HepG2 (cell line): ENCODE results near the gene SMURF2. TPM values are rescaled to one million over a fixed set of nuclear protein-coding genes. Genes with fewer than 3 reads are reported as not detected.
A peak's percentile ranks its signal among the peaks of the same experiment; 100 is the strongest.

Experiments
- GZF1 ChIP-seq: sonication (generic); formaldehyde crosslinking; IDR thresholded peaks from 2 replicates; pipeline ENCODE4 v1.5.1; 2020; ENCODE audit warnings: mild to moderate bottlenecking, missing genetic modification reagents
- KAT2B ChIP-seq: fragments of 150-350 bp; IDR thresholded peaks from 2 replicates; pipeline ENCODE4 v1.6.1; 2014; ENCODE audit warnings: low read depth, low read length, borderline replicate concordance
- KAT7 ChIP-seq: IDR thresholded peaks from 2 replicates; pipeline ENCODE4 v1.6.1; 2018; ENCODE audit warnings: borderline replicate concordance, missing compliant biosample characterization
- POLR2A ChIP-seq, 2 experiments: IDR thresholded peaks; 2 replicates each; pipeline ENCODE4 v1.6.1; 2011; ENCODE audit warnings: low read depth in 2 of 2, low read length in 2 of 2, mild to moderate bottlenecking in 1 of 2, moderate library complexity in 1 of 2; ENCODE audit not compliant: insufficient read depth in 1 of 2
- POLR2G ChIP-seq: fragments of 200-400 bp; formaldehyde crosslinking; IDR thresholded peaks from 2 replicates; pipeline ENCODE4 v1.6.1; 2018; ENCODE audit warnings: mild to moderate bottlenecking, low read depth, low read length, moderate library complexity
- SRSF4 ChIP-seq: fragments of 200-400 bp; formaldehyde crosslinking; IDR thresholded peaks from one replicate; pipeline ENCODE4 v1.6.1; 2018; ENCODE audit warnings: mild to moderate bottlenecking, low read depth, low read length, moderate library complexity; ENCODE audit not compliant: poor library complexity, severe bottlenecking
- TBL1XR1 ChIP-seq: fragments of 150-350 bp; IDR thresholded peaks from 2 replicates; pipeline ENCODE4 v1.6.1; 2014; ENCODE audit warnings: borderline replicate concordance, low read length; ENCODE audit not compliant: partially characterized antibody
- TBX2 ChIP-seq: sonication (generic); formaldehyde crosslinking; IDR thresholded peaks from 2 replicates; pipeline ENCODE4 v1.5.0; 2020; ENCODE audit warnings: missing genetic modification reagents, mild to moderate bottlenecking, borderline replicate concordance
- TBX3 ChIP-seq: fragments of 450-650 bp; IDR thresholded peaks from 2 replicates; pipeline ENCODE4 v1.6.1; 2017; ENCODE audit warnings: antibody characterized with exemption, mild to moderate bottlenecking, inconsistent platforms, borderline replicate concordance
- ZNF10 ChIP-seq: sonication (generic); formaldehyde crosslinking; IDR thresholded peaks from 2 replicates; pipeline ENCODE4 v1.4.0; 2020; ENCODE audit warnings: mild to moderate bottlenecking, low read depth, missing genetic modification reagents, borderline replicate concordance
- ZNF441 ChIP-seq: sonication (generic); formaldehyde crosslinking; IDR thresholded peaks from 2 replicates; pipeline ENCODE4 v1.7.0; 2021; ENCODE audit warnings: missing genetic modification reagents, borderline replicate concordance
- ZSCAN20 ChIP-seq: sonication (generic); formaldehyde crosslinking; IDR thresholded peaks from 2 replicates; pipeline ENCODE4 v1.4.0; 2020; ENCODE audit warnings: missing genetic modification reagents, mild to moderate bottlenecking, borderline replicate concordance
- polyA plus RNA-seq, 8 experiments: library from polyadenylated mRNA; depleted of rRNA in 3 of 8; stranded (reverse) in 7 of 8; unstranded in 1 of 8; fragments of >200 nt; fragmentation: Illumina TruSeq in 4 of 8; extraction: Trizol in 4 of 8; gene quantifications; 2 replicates each; pipeline versions ENCODE4 v1.2.1 to v1.2.3, GENCODE V29; 2011 to 2016; ENCODE audit warnings: low read depth in 4 of 8, missing spikeins in 1 of 8, mixed read lengths in 1 of 8; ENCODE audit not compliant: insufficient read depth in 1 of 8
- total RNA-seq, 5 experiments: library from RNA; depleted of rRNA; stranded (reverse); fragments of >200 nt; fragmentation: Illumina TruSeq; extraction: Trizol; gene quantifications; 2 replicates each; pipeline ENCODE4 v1.2.3, GENCODE V29; 2016; ENCODE audit warnings: low read depth in 1 of 5
- TF ChIP-seq, protein P1 (sequence below), 2 experiments: sonication (generic) in 1 of 2; formaldehyde crosslinking in 1 of 2; IDR thresholded peaks; 2 replicates each; pipeline versions ENCODE4 v1.4.0 to v1.6.1; 2018 to 2020; ENCODE audit warnings: missing genetic modification reagents in 2 of 2, borderline replicate concordance in 1 of 2, low read depth in 1 of 2, mild to moderate bottlenecking in 1 of 2, missing biosample characterization in 1 of 2
- TF ChIP-seq, protein P2 (sequence below), 2 experiments: fragments of 450-650 bp in 1 of 2; sonication (generic) in 1 of 2; formaldehyde crosslinking; IDR thresholded peaks; 2 replicates each; pipeline versions ENCODE4 v1.5.0 to v1.8.0; 2020 to 2022; ENCODE audit warnings: mild to moderate bottlenecking in 1 of 2, missing genetic modification reagents in 1 of 2
- TF ChIP-seq, protein P3 (sequence below): sonication (generic); formaldehyde crosslinking; IDR thresholded peaks from one replicate; pipeline ENCODE4 v1.5.1; 2020; ENCODE audit warnings: mild to moderate bottlenecking, missing genetic modification reagents; ENCODE audit errors: not compliant biosample characterization

Gene SMURF2
- total and polyA plus RNA-seq, 2 of the 13 experiments (the other 11 are each of a cell fraction or from before 2014, with no cell fraction given): 14.9 to 24.3 TPM

DNA sequence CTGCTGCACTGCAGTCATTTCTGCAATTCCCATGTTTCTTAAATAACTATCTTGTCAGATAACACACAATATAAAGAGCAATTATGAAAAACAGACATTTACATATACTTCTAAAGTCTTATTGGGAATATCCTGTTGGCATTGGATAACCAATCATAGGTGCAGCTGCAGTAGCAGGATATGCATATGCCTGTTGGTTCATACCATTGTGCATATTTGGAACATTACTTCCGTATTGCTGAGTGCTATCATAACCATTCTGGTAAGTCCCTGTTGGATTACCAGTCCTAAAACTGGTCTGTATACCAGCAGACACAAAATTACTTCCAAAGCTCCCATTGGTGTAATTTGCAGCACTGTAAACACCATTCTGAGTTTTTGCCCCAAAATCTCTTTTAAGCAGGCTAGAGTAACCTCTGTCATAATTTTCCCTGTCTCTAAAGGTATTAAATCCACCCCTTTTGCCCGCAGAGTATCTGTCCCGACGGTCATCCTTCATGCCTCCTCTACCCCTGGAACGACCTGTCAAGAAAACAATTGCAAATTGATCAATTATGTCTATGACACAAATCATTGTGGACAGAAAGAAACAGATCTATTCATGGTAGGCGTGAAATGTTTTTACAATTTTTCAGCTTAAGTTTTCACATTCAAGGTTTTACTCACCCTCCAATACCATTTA, 162.2 kb downstream of the SMURF2 start (continued):
- TF ChIP-seq KAT2B (no peak), ZNF441 (CRISPR knock-in tag) (no peak), POLR2A (IDR thresholded peaks at IDR 0.05; ENCODE audit: insufficient read depth in 1 of 2, low read depth in 2 of 2, low read length in 2 of 2) (peak in 1 of 2 experiments; percentile 47; a peak in 1 of 4 replicates), TBX2 (CRISPR knock-in tag) (no peak), TBX3 (no peak), SRSF4 (no peak), TBL1XR1 (no peak), ZSCAN20 (CRISPR knock-in tag) (no peak), ZNF10 (no peak), POLR2G (peak; percentile 46), KAT7 (CRISPR knock-in tag) (no peak), GZF1 (CRISPR knock-in tag) (no peak)
- TF ChIP-seq, protein P1, sequence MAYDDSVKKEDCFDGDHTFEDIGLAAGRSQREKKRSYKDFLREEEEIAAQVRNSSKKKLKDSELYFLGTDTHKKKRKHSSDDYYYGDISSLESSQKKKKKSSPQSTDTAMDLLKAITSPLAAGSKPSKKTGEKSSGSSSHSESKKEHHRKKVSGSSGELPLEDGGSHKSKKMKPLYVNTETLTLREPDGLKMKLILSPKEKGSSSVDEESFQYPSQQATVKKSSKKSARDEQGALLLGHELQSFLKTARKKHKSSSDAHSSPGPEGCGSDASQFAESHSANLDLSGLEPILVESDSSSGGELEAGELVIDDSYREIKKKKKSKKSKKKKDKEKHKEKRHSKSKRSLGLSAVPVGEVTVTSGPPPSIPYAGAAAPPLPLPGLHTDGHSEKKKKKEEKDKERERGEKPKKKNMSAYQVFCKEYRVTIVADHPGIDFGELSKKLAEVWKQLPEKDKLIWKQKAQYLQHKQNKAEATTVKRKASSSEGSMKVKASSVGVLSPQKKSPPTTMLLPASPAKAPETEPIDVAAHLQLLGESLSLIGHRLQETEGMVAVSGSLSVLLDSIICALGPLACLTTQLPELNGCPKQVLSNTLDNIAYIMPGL (CRISPR knock-in tag; IDR thresholded peaks at IDR 0.05; ENCODE audit: borderline replicate concordance in 1 of 2, low read depth in 1 of 2): no peak
- TF ChIP-seq, protein P2, sequence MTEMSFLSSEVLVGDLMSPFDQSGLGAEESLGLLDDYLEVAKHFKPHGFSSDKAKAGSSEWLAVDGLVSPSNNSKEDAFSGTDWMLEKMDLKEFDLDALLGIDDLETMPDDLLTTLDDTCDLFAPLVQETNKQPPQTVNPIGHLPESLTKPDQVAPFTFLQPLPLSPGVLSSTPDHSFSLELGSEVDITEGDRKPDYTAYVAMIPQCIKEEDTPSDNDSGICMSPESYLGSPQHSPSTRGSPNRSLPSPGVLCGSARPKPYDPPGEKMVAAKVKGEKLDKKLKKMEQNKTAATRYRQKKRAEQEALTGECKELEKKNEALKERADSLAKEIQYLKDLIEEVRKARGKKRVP (CRISPR knock-in tag; IDR thresholded peaks at IDR 0.05): 0 out of 4 replicates have a peak, but pooled peaks of 1 of the 2 experiments have one; percentile 8
- TF ChIP-seq, protein P3, sequence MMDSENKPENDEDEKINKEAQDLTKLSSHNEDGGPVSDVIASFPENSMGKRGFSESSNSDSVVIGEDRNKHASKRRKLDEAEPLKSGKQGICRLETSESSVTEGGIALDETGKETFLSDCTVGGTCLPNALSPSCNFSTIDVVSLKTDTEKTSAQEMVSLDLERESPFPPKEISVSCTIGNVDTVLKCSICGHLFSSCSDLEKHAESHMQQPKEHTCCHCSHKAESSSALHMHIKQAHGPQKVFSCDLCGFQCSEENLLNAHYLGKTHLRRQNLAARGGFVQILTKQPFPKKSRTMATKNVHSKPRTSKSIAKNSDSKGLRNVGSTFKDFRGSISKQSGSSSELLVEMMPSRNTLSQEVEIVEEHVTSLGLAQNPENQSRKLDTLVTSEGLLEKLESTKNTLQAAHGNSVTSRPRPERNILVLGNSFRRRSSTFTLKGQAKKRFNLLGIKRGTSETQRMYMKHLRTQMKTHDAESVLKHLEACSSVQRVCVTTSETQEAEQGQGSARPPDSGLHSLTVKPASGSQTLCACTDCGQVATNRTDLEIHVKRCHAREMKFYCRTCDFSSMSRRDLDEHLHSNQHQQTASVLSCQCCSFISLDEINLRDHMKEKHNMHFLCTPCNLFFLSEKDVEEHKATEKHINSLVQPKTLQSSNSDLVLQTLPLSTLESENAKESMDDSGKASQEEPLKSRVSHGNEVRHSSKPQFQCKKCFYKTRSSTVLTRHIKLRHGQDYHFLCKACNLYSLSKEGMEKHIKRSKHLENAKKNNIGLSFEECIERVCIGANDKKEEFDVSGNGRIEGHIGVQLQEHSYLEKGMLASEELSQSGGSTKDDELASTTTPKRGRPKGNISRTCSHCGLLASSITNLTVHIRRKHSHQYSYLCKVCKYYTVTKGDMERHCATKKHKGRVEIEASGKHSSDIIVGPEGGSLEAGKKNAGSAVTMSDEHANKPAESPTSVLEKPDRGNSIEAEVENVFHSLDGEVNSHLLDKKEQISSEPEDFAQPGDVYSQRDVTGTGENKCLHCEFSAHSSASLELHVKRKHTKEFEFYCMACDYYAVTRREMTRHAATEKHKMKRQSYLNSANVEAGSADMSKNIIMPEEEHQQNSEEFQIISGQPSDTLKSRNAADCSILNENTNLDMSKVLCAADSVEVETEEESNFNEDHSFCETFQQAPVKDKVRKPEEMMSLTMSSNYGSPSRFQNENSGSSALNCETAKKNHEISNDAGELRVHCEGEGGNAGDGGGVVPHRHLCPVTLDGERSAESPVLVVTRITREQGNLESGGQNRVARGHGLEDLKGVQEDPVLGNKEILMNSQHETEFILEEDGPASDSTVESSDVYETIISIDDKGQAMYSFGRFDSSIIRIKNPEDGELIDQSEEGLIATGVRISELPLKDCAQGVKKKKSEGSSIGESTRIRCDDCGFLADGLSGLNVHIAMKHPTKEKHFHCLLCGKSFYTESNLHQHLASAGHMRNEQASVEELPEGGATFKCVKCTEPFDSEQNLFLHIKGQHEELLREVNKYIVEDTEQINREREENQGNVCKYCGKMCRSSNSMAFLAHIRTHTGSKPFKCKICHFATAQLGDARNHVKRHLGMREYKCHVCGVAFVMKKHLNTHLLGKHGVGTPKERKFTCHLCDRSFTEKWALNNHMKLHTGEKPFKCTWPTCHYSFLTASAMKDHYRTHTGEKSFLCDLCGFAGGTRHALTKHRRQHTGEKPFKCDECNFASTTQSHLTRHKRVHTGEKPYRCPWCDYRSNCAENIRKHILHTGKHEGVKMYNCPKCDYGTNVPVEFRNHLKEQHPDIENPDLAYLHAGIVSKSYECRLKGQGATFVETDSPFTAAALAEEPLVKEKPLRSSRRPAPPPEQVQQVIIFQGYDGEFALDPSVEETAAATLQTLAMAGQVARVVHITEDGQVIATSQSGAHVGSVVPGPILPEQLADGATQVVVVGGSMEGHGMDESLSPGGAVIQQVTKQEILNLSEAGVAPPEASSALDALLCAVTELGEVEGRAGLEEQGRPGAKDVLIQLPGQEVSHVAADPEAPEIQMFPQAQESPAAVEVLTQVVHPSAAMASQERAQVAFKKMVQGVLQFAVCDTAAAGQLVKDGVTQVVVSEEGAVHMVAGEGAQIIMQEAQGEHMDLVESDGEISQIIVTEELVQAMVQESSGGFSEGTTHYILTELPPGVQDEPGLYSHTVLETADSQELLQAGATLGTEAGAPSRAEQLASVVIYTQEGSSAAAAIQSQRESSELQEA (CRISPR knock-in tag): no peak
